ENCODE results near the gene ZNF528. TPM values are rescaled to one million over a fixed set of nuclear protein-coding genes. Genes with fewer than 3 reads are reported as not detected.

ZNF528 gene
- total and polyA plus RNA-seq, 2 experiments from 2014 or later: 25.5 to 30.0 TPM

DNA sequence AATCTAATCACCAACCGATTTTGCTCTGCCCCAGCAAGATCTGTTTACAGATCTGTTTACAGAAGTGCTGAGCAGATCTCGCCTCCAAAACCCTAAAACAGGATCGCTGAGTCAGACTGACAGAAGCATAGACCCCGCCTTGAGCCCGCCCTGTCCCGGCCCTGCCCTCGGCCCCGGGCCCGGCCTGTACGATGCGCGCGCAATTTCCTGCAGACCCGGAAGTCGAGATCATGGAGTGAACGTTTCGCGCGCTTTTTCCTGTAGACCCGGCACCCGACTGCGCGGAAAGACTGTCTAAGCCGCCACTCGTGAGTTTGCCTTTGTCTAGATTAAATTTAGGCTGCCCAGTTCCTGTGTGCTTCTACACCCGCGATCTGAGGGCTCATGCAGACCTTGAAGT, 31.3 kb downstream of the ZNF528 start, which contains the start of gene ZNF534:
Gene ZNF534, plus strand, starts transcription at position 212 of the 400 bp plus-strand sequence. CDS start 2,327 bp downstream, outside the sequence.
- no peaks in the 10 kb centered on the region for H3K79me2 ChIP-seq (replicated peaks; ENCODE audit: insufficient read depth)
- H3K4me3 ChIP-seq: no peak within 1 kb of the TSS
- Mint-ChIP-seq H3K27me3 (ENCODE audit: insufficient read depth, low read depth, poor library complexity) (peaks cover 3% of the 10 kb centered on the region), H3K9me3 (peaks cover 97% of the 10 kb centered on the region), H3K4me1 (no peaks in the 10 kb centered on the region), H3K4me3 (no peak within 1 kb of the TSS), H3K27ac (no peak within 1 kb of the TSS), H3K36me3 (ENCODE audit: low read depth) (peaks cover 38% of the 10 kb centered on the region)
- no peaks in the 10 kb centered on the region for H3K36me3 ChIP-seq (ENCODE audit: insufficient read depth)
- no peaks in the 10 kb centered on the region for H3F3A ChIP-seq (replicated peaks; ENCODE audit: low read depth)
- no peak within 1 kb of the TSS for H3K4me2 ChIP-seq
- peak within 1 kb of the TSS; percentile 28 for H2AFZ ChIP-seq
- H3K27me3 ChIP-seq (ENCODE audit: insufficient read depth): no peaks in the 10 kb centered on the region
- H3K27ac ChIP-seq (ENCODE audit: low read depth): no peak within 1 kb of the TSS
- TF ChIP-seq ZNF114 (CRISPR knock-in tag; IDR thresholded peaks at IDR 0.05) (no peak), POLR2AphosphoS5 (IDR thresholded peaks at IDR 0.05; ENCODE audit: low read depth) (no peak)
- no peaks in the 10 kb centered on the region for H3K9me2 ChIP-seq (ENCODE audit: insufficient read depth)
- ATAC-seq: no peak
- H3K4me1 ChIP-seq (ENCODE audit: insufficient read depth): no peaks in the 10 kb centered on the region
- no peaks in the 10 kb centered on the region for H4K20me1 ChIP-seq (replicated peaks; ENCODE audit: insufficient read depth)
- no peak for DNase-seq (ENCODE audit: low spot score)

DNA sequence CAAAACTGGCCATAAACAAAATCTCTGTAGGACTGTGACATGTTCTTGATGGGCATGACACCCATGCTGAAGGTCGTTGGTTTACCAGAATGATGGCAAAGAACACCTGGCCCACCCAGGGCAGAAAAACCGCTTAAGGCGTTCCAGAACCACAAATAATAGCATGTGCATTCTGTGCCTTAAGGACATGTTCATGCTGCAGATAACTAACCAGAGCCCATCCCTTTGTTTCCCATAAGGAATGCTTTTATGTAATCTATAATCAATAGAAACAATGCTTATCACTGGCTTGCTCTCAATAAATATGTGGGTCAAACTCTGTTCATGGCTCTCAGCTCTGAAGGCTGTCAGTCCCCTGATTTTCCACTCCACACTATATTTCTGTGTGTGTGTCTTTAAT, 44.5 kb downstream of the ZNF528 start:
- no peaks in the 10 kb centered on the region for H4K20me1 ChIP-seq (replicated peaks; ENCODE audit: insufficient read depth)
- H3K27me3 ChIP-seq (ENCODE audit: insufficient read depth): no peaks in the 10 kb centered on the region
- no peak overlapping the region for H3K4me2 ChIP-seq
- H3K4me1 ChIP-seq (ENCODE audit: insufficient read depth): no peaks in the 10 kb centered on the region
- Mint-ChIP-seq H3K27ac (no peak overlapping the region), H3K9me3 (peaks cover 91% of the 10 kb centered on the region), H3K27me3 (ENCODE audit: insufficient read depth, low read depth, poor library complexity) (no peaks in the 10 kb centered on the region), H3K36me3 (ENCODE audit: low read depth) (peaks cover 25% of the 10 kb centered on the region), H3K4me1 (no peaks in the 10 kb centered on the region), H3K4me3 (no peak overlapping the region)
- H3K4me3 ChIP-seq: no peak overlapping the region
- H2AFZ ChIP-seq: no peak overlapping the region
- DNase-seq (ENCODE audit: low spot score) (no peak), ATAC-seq (no peak)
- H3F3A ChIP-seq (replicated peaks; ENCODE audit: low read depth): no peaks in the 10 kb centered on the region
- H3K27ac ChIP-seq (ENCODE audit: low read depth): no peak overlapping the region
- no peaks in the 10 kb centered on the region for H3K9me2 ChIP-seq (ENCODE audit: insufficient read depth)
- H3K79me2 ChIP-seq (replicated peaks; ENCODE audit: insufficient read depth): no peaks in the 10 kb centered on the region
- H3K36me3 ChIP-seq (ENCODE audit: insufficient read depth): no peaks in the 10 kb centered on the region
- TF ChIP-seq POLR2AphosphoS5 (IDR thresholded peaks at IDR 0.05; ENCODE audit: low read depth) (no peak), NANOG (IDR thresholded peaks at IDR 0.05; ENCODE audit: borderline replicate concordance) (no peak), ZNF331 (CRISPR knock-in tag; IDR thresholded peaks at IDR 0.05; ENCODE audit: low read depth) (no peak), EZH2phosphoT487 (IDR thresholded peaks at IDR 0.05; ENCODE audit: unreplicated experiment) (no peak), ZNF114 (CRISPR knock-in tag; IDR thresholded peaks at IDR 0.05) (no peak), EZH2 (IDR thresholded peaks at IDR 0.05; ENCODE audit: low read depth, unreplicated experiment) (no peak), CREB1 (CRISPR knock-in tag; IDR thresholded peaks at IDR 0.05; ENCODE audit: low read depth) (no peak), STAT1 (IDR thresholded peaks at IDR 0.05; ENCODE audit: unreplicated experiment) (no peak)
- TF ChIP-seq, protein P1, sequence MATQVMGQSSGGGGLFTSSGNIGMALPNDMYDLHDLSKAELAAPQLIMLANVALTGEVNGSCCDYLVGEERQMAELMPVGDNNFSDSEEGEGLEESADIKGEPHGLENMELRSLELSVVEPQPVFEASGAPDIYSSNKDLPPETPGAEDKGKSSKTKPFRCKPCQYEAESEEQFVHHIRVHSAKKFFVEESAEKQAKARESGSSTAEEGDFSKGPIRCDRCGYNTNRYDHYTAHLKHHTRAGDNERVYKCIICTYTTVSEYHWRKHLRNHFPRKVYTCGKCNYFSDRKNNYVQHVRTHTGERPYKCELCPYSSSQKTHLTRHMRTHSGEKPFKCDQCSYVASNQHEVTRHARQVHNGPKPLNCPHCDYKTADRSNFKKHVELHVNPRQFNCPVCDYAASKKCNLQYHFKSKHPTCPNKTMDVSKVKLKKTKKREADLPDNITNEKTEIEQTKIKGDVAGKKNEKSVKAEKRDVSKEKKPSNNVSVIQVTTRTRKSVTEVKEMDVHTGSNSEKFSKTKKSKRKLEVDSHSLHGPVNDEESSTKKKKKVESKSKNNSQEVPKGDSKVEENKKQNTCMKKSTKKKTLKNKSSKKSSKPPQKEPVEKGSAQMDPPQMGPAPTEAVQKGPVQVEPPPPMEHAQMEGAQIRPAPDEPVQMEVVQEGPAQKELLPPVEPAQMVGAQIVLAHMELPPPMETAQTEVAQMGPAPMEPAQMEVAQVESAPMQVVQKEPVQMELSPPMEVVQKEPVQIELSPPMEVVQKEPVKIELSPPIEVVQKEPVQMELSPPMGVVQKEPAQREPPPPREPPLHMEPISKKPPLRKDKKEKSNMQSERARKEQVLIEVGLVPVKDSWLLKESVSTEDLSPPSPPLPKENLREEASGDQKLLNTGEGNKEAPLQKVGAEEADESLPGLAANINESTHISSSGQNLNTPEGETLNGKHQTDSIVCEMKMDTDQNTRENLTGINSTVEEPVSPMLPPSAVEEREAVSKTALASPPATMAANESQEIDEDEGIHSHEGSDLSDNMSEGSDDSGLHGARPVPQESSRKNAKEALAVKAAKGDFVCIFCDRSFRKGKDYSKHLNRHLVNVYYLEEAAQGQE (IDR thresholded peaks at IDR 0.05; ENCODE audit: unreplicated experiment): no peak
- TF ChIP-seq, protein P2, sequence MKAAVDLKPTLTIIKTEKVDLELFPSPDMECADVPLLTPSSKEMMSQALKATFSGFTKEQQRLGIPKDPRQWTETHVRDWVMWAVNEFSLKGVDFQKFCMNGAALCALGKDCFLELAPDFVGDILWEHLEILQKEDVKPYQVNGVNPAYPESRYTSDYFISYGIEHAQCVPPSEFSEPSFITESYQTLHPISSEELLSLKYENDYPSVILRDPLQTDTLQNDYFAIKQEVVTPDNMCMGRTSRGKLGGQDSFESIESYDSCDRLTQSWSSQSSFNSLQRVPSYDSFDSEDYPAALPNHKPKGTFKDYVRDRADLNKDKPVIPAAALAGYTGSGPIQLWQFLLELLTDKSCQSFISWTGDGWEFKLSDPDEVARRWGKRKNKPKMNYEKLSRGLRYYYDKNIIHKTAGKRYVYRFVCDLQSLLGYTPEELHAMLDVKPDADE (IDR thresholded peaks at IDR 0.05): no peak
- TF ChIP-seq, protein P3, sequence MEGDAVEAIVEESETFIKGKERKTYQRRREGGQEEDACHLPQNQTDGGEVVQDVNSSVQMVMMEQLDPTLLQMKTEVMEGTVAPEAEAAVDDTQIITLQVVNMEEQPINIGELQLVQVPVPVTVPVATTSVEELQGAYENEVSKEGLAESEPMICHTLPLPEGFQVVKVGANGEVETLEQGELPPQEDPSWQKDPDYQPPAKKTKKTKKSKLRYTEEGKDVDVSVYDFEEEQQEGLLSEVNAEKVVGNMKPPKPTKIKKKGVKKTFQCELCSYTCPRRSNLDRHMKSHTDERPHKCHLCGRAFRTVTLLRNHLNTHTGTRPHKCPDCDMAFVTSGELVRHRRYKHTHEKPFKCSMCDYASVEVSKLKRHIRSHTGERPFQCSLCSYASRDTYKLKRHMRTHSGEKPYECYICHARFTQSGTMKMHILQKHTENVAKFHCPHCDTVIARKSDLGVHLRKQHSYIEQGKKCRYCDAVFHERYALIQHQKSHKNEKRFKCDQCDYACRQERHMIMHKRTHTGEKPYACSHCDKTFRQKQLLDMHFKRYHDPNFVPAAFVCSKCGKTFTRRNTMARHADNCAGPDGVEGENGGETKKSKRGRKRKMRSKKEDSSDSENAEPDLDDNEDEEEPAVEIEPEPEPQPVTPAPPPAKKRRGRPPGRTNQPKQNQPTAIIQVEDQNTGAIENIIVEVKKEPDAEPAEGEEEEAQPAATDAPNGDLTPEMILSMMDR (conservative IDR thresholded peaks at IDR 0.05; ENCODE audit: low read depth in 2 of 2): no peak

Measured in GM23338 (cell line).